GM12878 (cell line): ENCODE results near the gene LRSAM1. TPM values are rescaled to one million over a fixed set of nuclear protein-coding genes. Genes with fewer than 3 reads are reported as not detected.

ENCODE experiments used
- ATF2 ChIP-seq: IDR thresholded peaks from 2 replicates; pipeline ENCODE4 v1.6.1; 2012; ENCODE audit warnings: low read length, inconsistent platforms
- ELK1 ChIP-seq: IDR thresholded peaks from 2 replicates; pipeline ENCODE4 v1.6.1; 2012; ENCODE audit warnings: low read depth, low read length, improper control_type of control experiment
- EP300 ChIP-seq, 2 experiments: fragments of 150-350 bp in 1 of 2; IDR thresholded peaks; 2 replicates each; pipeline ENCODE4 v1.6.1; 2011 to 2012; ENCODE audit warnings: low read depth in 2 of 2, low read length in 2 of 2, borderline replicate concordance in 1 of 2, improper control_type of control experiment in 1 of 2, inconsistent platforms in 1 of 2; ENCODE audit not compliant: control insufficient read depth in 1 of 2
- FOXK2 ChIP-seq: fragments of 450-650 bp; IDR thresholded peaks from 2 replicates; pipeline ENCODE4 v1.6.1; 2017; ENCODE audit warnings: mild to moderate bottlenecking, moderate library complexity
- HDAC6 ChIP-seq: fragments of 200-600 bp; sonication (generic); IDR thresholded peaks from one replicate; pipeline ENCODE4 v1.8.0; 2017; ENCODE audit warnings: antibody characterized with exemption; ENCODE audit not compliant: unreplicated experiment
- IKZF2 ChIP-seq, 2 experiments: fragments of 450-650 bp; IDR thresholded peaks; 2 replicates each; pipeline ENCODE4 v1.6.1; 2017; ENCODE audit warnings: mild to moderate bottlenecking in 2 of 2, moderate library complexity in 2 of 2
- JUNB ChIP-seq: IDR thresholded peaks from 2 replicates; pipeline ENCODE4 v1.6.1; 2016; ENCODE audit warnings: antibody characterized with exemption, mild to moderate bottlenecking
- KAT2A ChIP-seq: conservative IDR thresholded peaks from 2 replicates; pipeline ENCODE4 v1.6.1; 2011; ENCODE audit warnings: low read depth, low read length; ENCODE audit not compliant: control insufficient read depth
- MEF2B ChIP-seq: fragments of 450-650 bp; IDR thresholded peaks from 2 replicates; pipeline ENCODE4 v1.6.1; 2018; ENCODE audit warnings: mild to moderate bottlenecking, moderate library complexity; ENCODE audit not compliant: partially characterized antibody, poor library complexity, severe bottlenecking
- MYB ChIP-seq: fragments of 150-350 bp; IDR thresholded peaks from 2 replicates; pipeline ENCODE4 v1.6.1; 2014; ENCODE audit warnings: mild to moderate bottlenecking, low read depth, low read length, borderline replicate concordance
- RBBP5 ChIP-seq: fragments of 200-600 bp; sonication (generic); conservative IDR thresholded peaks from 2 replicates; pipeline ENCODE4 v1.6.1; 2016
- RCOR1 ChIP-seq: conservative IDR thresholded peaks from 2 replicates; pipeline ENCODE4 v1.6.1; 2012; ENCODE audit warnings: low read depth, low read length, improper control_type of control experiment
- RFX5 ChIP-seq: IDR thresholded peaks from 2 replicates; pipeline ENCODE4 v1.6.1; 2011; ENCODE audit warnings: low read depth, low read length, improper control_type of control experiment
- RUNX3 ChIP-seq: IDR thresholded peaks from 2 replicates; pipeline ENCODE4 v1.6.1; 2012; ENCODE audit warnings: low read length, inconsistent platforms
- SMARCA5 ChIP-seq: fragments of 450-650 bp; IDR thresholded peaks from 2 replicates; pipeline ENCODE4 v1.6.1; 2017; ENCODE audit warnings: mild to moderate bottlenecking
- USF1 ChIP-seq: IDR thresholded peaks from 2 replicates; pipeline ENCODE4 v1.6.1; 2011; ENCODE audit warnings: borderline replicate concordance, low read depth, mild to moderate bottlenecking, moderate library complexity, mixed read lengths, low read length; ENCODE audit not compliant: insufficient read depth; ENCODE audit errors: extremely low read length
- YBX1 ChIP-seq: fragments of 450-650 bp; IDR thresholded peaks from 2 replicates; pipeline ENCODE4 v1.6.1; 2016; ENCODE audit warnings: antibody characterized with exemption
- ZBTB33 ChIP-seq: fragments of 450-650 bp; IDR thresholded peaks from 2 replicates; pipeline ENCODE4 v1.6.1; 2017; ENCODE audit warnings: mild to moderate bottlenecking
- ZBTB4 ChIP-seq: fragments of 450-650 bp; formaldehyde crosslinking; IDR thresholded peaks from 2 replicates; pipeline ENCODE4 v1.4.0; 2022; ENCODE audit warnings: mild to moderate bottlenecking, moderate library complexity
- ZNF24 ChIP-seq: fragments of 450-650 bp; IDR thresholded peaks from 2 replicates; pipeline ENCODE4 v1.6.1; 2017; ENCODE audit warnings: antibody characterized with exemption, mild to moderate bottlenecking
- ZNF384 ChIP-seq: IDR thresholded peaks from 2 replicates; pipeline ENCODE4 v1.6.1; 2012; ENCODE audit warnings: low read depth, mild to moderate bottlenecking, low read length, improper control_type of control experiment, borderline replicate concordance
- polyA plus RNA-seq, 11 experiments: library from polyadenylated mRNA; depleted of rRNA in 4 of 11; unstranded in 6 of 11; stranded (reverse) in 5 of 11; fragments of >200 nt; fragmentation: Nextera tagmentation in 4 of 11; fragmentation: Illumina TruSeq in 1 of 11; extraction: Ambion mirVana in 4 of 11; extraction: Trizol in 1 of 11; gene quantifications; 1 replicate in 1 of 11; 2 replicates in 10 of 11; pipeline versions ENCODE4 v1.2.1 to v1.2.3, GENCODE V29; 2011 to 2016; ENCODE audit warnings: inconsistent platforms in 2 of 11, missing spikeins in 2 of 11, low read depth in 1 of 11
- total RNA-seq, 4 experiments: library from RNA; depleted of rRNA in 3 of 4; stranded (reverse); fragments of >200 nt in 3 of 4; fragmentation: Illumina TruSeq in 1 of 4; extraction: Trizol in 1 of 4; gene quantifications; 2 replicates each; pipeline versions ENCODE4 v1.2.1 to v1.2.3, GENCODE V29; 2013 to 2021

Gene LRSAM1
- total and polyA plus RNA-seq, 10 of the 15 experiments (the other 5 are each of a cell fraction or from before 2014, with no cell fraction given): 0.14 to 23.4 (median 11.7) TPM

GRCh38 chr9:127450830-127451607, at the start of gene LRSAM1, which contains the start of gene RPL12 (continued):
- TF ChIP-seq FOXK2: 0 out of 2 replicates have a peak, but pooled peaks have one; percentile 50
- TF ChIP-seq RUNX3: no peak
- peak; percentile 65; the same call in 1 of the 2 replicates for TF ChIP-seq ELK1
- no peak for TF ChIP-seq ATF2
- TF ChIP-seq RFX5: no peak
- TF ChIP-seq ZNF24: no peak
- TF ChIP-seq ZNF384: no peak
- no peak for TF ChIP-seq USF1
- TF ChIP-seq KAT2A: no peak
- 0 out of 2 replicates have a peak, but pooled peaks have one; percentile 55 for TF ChIP-seq ZBTB33
- no peak for TF ChIP-seq ZBTB4 (CRISPR knock-in tag)
- TF ChIP-seq MYB: no peak
- peak; percentile 57 to 79; a peak in 3 of 4 replicates for TF ChIP-seq IKZF2 (IDR thresholded peaks at IDR 0.05)
- TF ChIP-seq HDAC6: peak; percentile 94
- no peak for TF ChIP-seq EP300 (IDR thresholded peaks at IDR 0.05; ENCODE audit: borderline replicate concordance in 1 of 2, control insufficient read depth in 1 of 2, low read depth in 2 of 2, low read length in 2 of 2)
- peak; percentile 100 for TF ChIP-seq RCOR1
- TF ChIP-seq MEF2B: peak; percentile 52
- TF ChIP-seq YBX1: no peak
- peak; percentile 91; the same call in 1 of the 2 replicates for TF ChIP-seq RBBP5
- TF ChIP-seq JUNB: no peak; the same call in 1 of the 2 replicates
- TF ChIP-seq SMARCA5: peak; percentile 79
